Stomach (tissue), 9 donors: ENCODE data around the gene APBA1. TPM values are rescaled to one million over a fixed set of nuclear protein-coding genes. Genes with fewer than 3 reads are reported as not detected.

Experiments used
- DNase-seq, 2 donors: peaks; one replicate each; pipeline versions ENCODE4 v3.0.0 to v3.0.0-alpha.2; 2013 to 2019
- H3K27ac ChIP-seq, 5 donors: fragments of 200-600 bp in 4 of 5; sonication (generic) in 4 of 5; one replicate each; pipeline ENCODE4 v1.5.1; 2013 to 2019; ENCODE audit warnings: mild to moderate bottlenecking in 1 of 5, moderate library complexity in 1 of 5
- H3K27me3 ChIP-seq, 3 donors: fragments of 200-600 bp; sonication (generic); one replicate each; pipeline ENCODE4 v1.5.1; 2017 to 2019; ENCODE audit warnings: mixed run types in 1 of 3
- H3K36me3 ChIP-seq, 4 donors: fragments of 200-600 bp; sonication (generic); 1 replicate in 3 of 4; 2 replicates in 1 of 4; pipeline ENCODE4 v1.5.1; 2016 to 2019
- H3K4me1 ChIP-seq, 4 donors: fragments of 200-600 bp; sonication (generic); one replicate each; pipeline ENCODE4 v1.5.1; 2016 to 2019
- H3K4me3 ChIP-seq, 4 donors: fragments of 200-600 bp; sonication (generic) in 3 of 4; one replicate each; pipeline ENCODE4 v1.5.1; 2016 to 2019; ENCODE audit warnings: mild to moderate bottlenecking in 1 of 4
- H3K9me3 ChIP-seq, 4 donors: fragments of 200-600 bp; sonication (generic); one replicate each; pipeline ENCODE4 v1.5.1; 2016 to 2019
- EP300 ChIP-seq: sonication (generic); formaldehyde crosslinking; IDR thresholded peaks from one replicate; pipeline ENCODE4 v1.6.1; 2017; ENCODE audit warnings: antibody characterized with exemption
- POLR2A ChIP-seq, 4 donors: fragments of 450-650 bp; IDR thresholded peaks; one replicate each; pipeline ENCODE4 v1.6.1; 2016; ENCODE audit warnings: antibody characterized with exemption in 4 of 4, control low read depth in 2 of 4, mild to moderate bottlenecking in 1 of 4, moderate library complexity in 1 of 4
- POLR2AphosphoS5 ChIP-seq, 3 donors: sonication (generic); formaldehyde crosslinking; IDR thresholded peaks; one replicate each; pipeline ENCODE4 v1.6.1; 2016; ENCODE audit warnings: antibody characterized with exemption in 3 of 3
- WGBS, 5 donors: extraction: QIAGEN DNeasy Blood & Tissue Kit in 3 of 5; methylation state at CpG; one replicate each; pipeline versions ENCODE4 v1.1.5 to v1.1.7; 2013 to 2018; 5-methylcytosine and 5-hydroxymethylcytosine counted together
- intact Hi-C: fragments of 100-400 bp; cut with DNase I; formaldehyde crosslinking; loops from one replicate; pipeline ENCODE4 v1.15.1; 2023; ENCODE audit warnings: low total_unique reads
- polyA plus RNA-seq, 3 donors: library from polyadenylated mRNA; stranded (reverse); fragments of 200-250 nt; gene quantifications; one replicate each; pipeline ENCODE4 v1.2.3, GENCODE V29; 2013
- total RNA-seq, 5 donors: library from RNA; depleted of rRNA; stranded (reverse); fragments of >200 nt; gene quantifications; one replicate each; pipeline versions ENCODE4 v1.1.0 to v1.2.3, GENCODE V29; 2014 to 2016
- TF ChIP-seq, protein P1 (sequence below), 7 experiments: fragments of 450-650 bp in 4 of 7; fragments of 200-600 bp in 3 of 7; sonication (generic) in 3 of 7; IDR thresholded peaks; one replicate each; pipeline ENCODE4 v1.5.1; 2016 to 2019; ENCODE audit warnings: antibody characterized with exemption in 7 of 7, control low read depth in 2 of 7, mild to moderate bottlenecking in 1 of 7
- donor health status: healthy with polysubstance abuse.
- donor health status: Bipolar disorder and iron deficiency.
- donor health status: healthy.

Gene APBA1
- total and polyA plus RNA-seq, 8 donors = 0.50 to 14.2 (median 3.2) TPM

DNA sequence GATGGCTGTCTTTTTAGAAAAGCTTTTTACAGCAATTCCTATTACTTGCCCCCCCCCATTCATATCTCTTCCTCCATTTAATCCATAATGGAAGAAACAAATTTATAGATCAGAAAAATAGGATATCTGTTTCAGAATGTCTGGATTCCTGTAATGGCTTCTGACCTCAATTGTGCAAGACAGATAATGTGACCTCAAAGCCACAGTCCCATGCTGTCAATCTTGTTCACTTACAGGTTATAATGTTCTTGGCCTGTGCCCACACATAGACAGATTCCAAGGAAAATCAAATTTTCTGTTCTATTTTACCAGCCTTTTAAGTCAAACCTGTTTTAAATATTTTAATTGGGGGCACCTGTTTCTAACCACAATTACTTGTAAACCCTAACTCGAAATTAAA lies 203.8 kb downstream of the APBA1 start:
- Histone ChIP-seq H3K9me3 (no peaks in the 10 kb centered on the region), H3K36me3 (peaks cover 0 to 18% (median 7%) of the 10 kb centered on the region in 4 donors), H3K4me1 (peaks cover 0 to 15% (median 0%) of the 10 kb centered on the region in 4 donors), H3K27ac (no peak overlapping the region), H3K4me3 (no peak overlapping the region), H3K27me3 (no peaks in the 10 kb centered on the region)
- intact Hi-C loops = no loop called here
- no peak for TF ChIP-seq POLR2A (IDR thresholded peaks at IDR 0.05)
- 73 to 82% (median 80%) methylated on average over 1 of the region's 1 CpG for WGBS, 5 donors
- DNase-seq = no peak

DNA sequence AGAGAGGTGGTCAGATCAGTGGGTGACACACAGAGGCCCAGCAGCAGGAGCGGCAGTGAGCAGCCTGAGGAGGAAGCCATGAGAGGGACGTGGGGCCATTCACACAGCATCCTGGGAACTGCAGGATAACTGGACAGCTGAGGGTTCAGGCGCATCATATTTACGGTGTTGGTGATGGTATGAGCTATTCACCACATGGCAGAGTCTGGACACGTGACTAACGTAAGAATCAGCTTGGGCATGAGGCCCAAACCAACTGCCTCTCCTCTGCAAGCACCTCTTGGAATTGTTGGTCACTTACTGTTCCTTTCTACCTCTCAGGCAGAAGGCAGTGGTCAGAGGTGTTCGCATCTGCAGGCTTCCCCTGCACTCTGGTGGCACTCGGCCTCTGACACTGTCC lies 206.0 kb downstream of the APBA1 start:
- no peaks in the 10 kb centered on the region for H3K27me3 ChIP-seq
- H3K27ac ChIP-seq = no peak overlapping the region
- H3K4me3 ChIP-seq = no peak overlapping the region
- DNase-seq = no peak
- intact Hi-C loops = no loop called here
- WGBS, 5 donors = 81 to 91% (median 89%) methylated on average over 6 to 8 of the region's 8 CpGs
- H3K9me3 ChIP-seq = no peaks in the 10 kb centered on the region
- TF ChIP-seq, protein P1, sequence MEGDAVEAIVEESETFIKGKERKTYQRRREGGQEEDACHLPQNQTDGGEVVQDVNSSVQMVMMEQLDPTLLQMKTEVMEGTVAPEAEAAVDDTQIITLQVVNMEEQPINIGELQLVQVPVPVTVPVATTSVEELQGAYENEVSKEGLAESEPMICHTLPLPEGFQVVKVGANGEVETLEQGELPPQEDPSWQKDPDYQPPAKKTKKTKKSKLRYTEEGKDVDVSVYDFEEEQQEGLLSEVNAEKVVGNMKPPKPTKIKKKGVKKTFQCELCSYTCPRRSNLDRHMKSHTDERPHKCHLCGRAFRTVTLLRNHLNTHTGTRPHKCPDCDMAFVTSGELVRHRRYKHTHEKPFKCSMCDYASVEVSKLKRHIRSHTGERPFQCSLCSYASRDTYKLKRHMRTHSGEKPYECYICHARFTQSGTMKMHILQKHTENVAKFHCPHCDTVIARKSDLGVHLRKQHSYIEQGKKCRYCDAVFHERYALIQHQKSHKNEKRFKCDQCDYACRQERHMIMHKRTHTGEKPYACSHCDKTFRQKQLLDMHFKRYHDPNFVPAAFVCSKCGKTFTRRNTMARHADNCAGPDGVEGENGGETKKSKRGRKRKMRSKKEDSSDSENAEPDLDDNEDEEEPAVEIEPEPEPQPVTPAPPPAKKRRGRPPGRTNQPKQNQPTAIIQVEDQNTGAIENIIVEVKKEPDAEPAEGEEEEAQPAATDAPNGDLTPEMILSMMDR (IDR thresholded peaks at IDR 0.05) = no peak
- TF ChIP-seq POLR2A (IDR thresholded peaks at IDR 0.05) = no peak
- no peak for TF ChIP-seq POLR2AphosphoS5 (IDR thresholded peaks at IDR 0.05)
- TF ChIP-seq EP300 = no peak
- H3K4me1 ChIP-seq = peaks cover 0 to 14% (median 0%) of the 10 kb centered on the region in 4 donors
- peaks cover 0 to 18% (median 7%) of the 10 kb centered on the region in 4 donors for H3K36me3 ChIP-seq

DNA sequence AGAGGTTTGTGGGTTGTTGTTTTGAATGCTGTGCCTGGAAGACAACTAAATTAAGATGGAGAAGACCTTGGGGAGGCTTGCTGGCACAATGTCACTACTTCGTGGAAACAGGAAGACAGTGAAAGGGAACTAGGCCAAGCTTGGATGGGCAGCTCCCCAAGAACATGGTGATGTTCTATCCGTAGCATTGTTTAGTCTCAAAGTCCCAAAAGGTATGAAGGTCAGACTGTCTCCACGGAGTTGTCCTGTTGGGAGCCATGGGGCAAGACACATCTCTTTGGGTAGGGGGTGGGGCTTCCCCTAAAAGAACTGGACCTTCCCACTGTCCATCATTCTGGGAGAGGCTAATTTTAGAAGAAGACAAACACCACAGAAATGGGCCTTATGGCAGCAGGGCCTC lies 206.7 kb downstream of the APBA1 start:
- 45 to 72% (median 57%) methylated on average over 3 of the region's 3 CpGs for WGBS, 5 donors
- Histone ChIP-seq H3K27me3 (no peaks in the 10 kb centered on the region), H3K27ac (no peak overlapping the region), H3K4me1 (peaks cover 0 to 7% (median 0%) of the 10 kb centered on the region in 4 donors), H3K36me3 (peaks cover 0 to 18% (median 7%) of the 10 kb centered on the region in 4 donors), H3K9me3 (no peaks in the 10 kb centered on the region), H3K4me3 (no peak overlapping the region)
- DNase-seq = peak in 1 of 2 donors; percentile 58
- intact Hi-C loops = no loop called here
- TF ChIP-seq EP300 = no peak
- TF ChIP-seq, protein P1 (IDR thresholded peaks at IDR 0.05) = no peak

DNA sequence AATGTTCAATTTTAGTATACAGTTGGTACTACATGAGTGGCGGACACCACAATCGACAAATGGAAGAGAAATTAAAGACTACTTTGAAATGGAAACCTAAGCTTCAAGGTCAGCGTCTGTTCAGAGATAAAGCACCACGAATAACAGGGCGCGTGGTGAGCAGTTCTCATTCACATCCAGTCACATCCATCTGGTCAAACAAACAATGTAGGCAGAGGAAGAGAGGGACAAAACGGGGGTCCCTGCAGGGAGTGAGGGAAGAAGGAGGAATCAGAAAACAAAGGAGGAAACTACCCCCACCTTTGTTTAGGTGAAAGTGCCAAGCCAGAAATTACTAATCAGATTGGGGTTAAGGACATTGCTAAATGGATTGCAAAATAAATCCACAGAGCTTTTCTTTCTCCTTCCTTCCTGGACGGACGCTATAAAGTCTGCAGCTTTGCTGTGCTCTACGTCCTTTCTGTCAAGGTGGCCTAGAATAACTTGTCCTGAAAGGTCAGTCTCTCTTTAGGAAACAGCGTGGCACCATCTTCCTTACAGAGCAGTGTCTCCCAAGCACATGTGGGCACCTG lies 208.6 kb downstream of the APBA1 start:
- H3K4me1 ChIP-seq = no peaks in the 10 kb centered on the region
- intact Hi-C loops = no loop called here
- H3K27me3 ChIP-seq = no peaks in the 10 kb centered on the region
- no peak overlapping the region for H3K4me3 ChIP-seq
- H3K9me3 ChIP-seq = no peaks in the 10 kb centered on the region
- 64 to 71% (median 66%) methylated on average over 11 of the region's 11 CpGs for WGBS, 5 donors
- TF ChIP-seq, protein P1 (IDR thresholded peaks at IDR 0.05) = no peak
- TF ChIP-seq EP300 = no peak
- TF ChIP-seq POLR2A (IDR thresholded peaks at IDR 0.05) = no peak
- TF ChIP-seq POLR2AphosphoS5 (IDR thresholded peaks at IDR 0.05) = no peak
- no peak for DNase-seq
- peaks cover 0 to 18% (median 9%) of the 10 kb centered on the region in 4 donors for H3K36me3 ChIP-seq
- no peak overlapping the region for H3K27ac ChIP-seq

DNA sequence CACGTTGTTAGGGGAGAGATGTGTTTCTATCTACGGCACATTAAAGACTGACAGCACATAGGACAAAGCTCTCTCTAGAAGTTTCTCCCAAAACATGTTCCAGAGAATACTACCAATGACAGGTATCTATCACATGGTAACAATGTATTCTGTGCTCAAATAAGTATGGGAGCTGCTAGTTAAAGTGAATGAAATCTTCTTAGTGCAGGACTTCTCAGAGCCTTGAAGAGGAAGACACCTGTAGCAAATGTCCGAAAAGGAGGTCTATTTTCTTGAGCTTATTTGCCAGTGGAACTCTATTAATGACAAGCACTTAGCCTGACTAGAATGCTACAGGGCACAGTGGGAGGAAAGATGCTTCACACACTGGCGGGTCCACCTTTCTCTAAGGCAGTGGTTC lies 209.8 kb downstream of the APBA1 start:
- no peaks in the 10 kb centered on the region for H3K4me1 ChIP-seq
- no peak overlapping the region for H3K4me3 ChIP-seq
- TF ChIP-seq POLR2AphosphoS5 (IDR thresholded peaks at IDR 0.05) (no peak), POLR2A (IDR thresholded peaks at IDR 0.05) (no peak), EP300 (no peak)
- TF ChIP-seq, protein P1 (IDR thresholded peaks at IDR 0.05) = no peak
- DNase-seq = no peak
- no peaks in the 10 kb centered on the region for H3K9me3 ChIP-seq
- no peaks in the 10 kb centered on the region for H3K27me3 ChIP-seq
- WGBS, 5 donors = 78 to 92% (median 88%) methylated on average over 4 of the region's 4 CpGs
- no peak overlapping the region for H3K27ac ChIP-seq
- intact Hi-C loops = no loop called here
- H3K36me3 ChIP-seq = peaks cover 0 to 17% (median 8%) of the 10 kb centered on the region in 4 donors
